HG03521 (cell line): ENCODE data around the gene CELA3B.
A peak's percentile ranks its signal among the peaks of the same experiment; 100 is the strongest.
"Not testable (repeated sequence)": the region's sequence is repeated elsewhere in the genome, so short reads cannot be mapped to it uniquely, and the experiment has no call there.

ENCODE experiments used
- ATAC-seq: cut with Tn5 transposase; IDR thresholded peaks from one replicate; pipeline ENCODE4 v1.9.1; 2021; ENCODE audit warnings: mild to moderate bottlenecking, moderate library complexity; ENCODE audit not compliant: unreplicated experiment

CELA3B gene

DNA sequence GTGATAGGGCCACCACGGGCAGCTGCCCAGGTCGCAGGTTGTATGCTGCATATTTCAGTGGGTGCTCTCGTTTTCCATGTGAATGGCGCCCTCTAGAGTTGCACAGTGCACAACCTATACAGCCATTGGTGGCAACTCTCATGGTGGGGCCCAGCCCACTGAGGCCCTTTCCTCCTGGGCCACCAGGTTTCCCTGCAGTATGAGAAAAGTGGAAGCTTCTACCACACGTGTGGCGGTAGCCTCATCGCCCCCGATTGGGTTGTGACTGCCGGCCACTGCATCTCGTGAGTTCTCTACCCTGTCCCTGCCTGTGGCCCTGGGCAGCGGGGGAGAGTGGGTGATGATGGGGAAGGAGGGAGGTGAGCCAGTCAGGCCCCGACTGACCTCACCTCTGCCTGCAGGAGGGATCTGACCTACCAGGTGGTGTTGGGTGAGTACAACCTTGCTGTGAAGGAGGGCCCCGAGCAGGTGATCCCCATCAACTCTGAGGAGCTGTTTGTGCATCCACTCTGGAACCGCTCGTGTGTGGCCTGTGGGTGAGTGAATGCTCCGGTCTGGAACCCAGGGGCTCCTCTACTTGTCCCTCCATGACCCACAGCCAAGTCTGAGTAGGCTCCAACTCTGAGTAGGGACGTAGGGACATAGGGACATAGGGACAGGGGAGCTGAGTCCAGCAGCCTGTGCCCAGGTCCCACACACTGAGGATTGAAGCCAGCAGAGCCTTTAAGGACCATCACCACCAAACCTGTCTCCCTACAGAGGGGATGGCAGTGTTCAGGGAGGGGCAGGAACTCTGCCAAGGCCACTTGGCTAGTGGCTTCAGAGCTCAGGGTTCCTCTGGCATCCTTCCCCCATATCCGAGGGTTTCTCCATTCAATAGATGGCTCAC lies 28.7 kb downstream of the CELA3B start:
- ATAC-seq: not testable (repeated sequence)

DNA sequence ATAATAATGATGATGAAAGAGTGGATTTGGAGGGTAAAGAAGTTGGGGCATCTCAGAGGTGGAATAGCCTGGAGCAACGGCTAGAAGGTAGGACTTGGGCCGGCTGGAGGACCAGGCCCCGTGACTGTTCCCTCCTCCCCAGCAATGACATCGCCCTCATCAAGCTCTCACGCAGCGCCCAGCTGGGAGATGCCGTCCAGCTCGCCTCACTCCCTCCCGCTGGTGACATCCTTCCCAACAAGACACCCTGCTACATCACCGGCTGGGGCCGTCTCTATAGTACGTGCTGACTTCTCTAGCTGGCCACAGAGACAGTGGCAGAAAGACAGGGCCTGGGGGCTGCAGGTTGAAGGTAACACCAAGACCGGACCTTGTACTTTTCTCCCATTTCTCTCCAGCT lies 29.9 kb downstream of the CELA3B start:
- ATAC-seq: not testable (repeated sequence)

DNA sequence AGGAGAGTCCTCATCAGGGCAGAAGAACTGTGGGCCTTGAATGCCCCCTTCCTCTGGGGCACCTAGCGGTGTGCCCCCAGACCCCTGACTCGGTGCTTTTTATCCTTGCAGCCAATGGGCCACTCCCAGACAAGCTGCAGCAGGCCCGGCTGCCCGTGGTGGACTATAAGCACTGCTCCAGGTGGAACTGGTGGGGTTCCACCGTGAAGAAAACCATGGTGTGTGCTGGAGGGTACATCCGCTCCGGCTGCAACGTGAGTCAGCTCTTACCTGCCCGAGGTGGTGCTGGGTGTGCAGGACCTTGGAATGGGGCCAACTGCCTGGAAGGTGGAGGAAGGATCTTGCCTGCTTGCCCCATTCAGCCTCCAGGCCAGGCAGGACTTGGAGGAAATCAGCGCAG lies 30.4 kb downstream of the CELA3B start:
- ATAC-seq: not testable (repeated sequence)

DNA sequence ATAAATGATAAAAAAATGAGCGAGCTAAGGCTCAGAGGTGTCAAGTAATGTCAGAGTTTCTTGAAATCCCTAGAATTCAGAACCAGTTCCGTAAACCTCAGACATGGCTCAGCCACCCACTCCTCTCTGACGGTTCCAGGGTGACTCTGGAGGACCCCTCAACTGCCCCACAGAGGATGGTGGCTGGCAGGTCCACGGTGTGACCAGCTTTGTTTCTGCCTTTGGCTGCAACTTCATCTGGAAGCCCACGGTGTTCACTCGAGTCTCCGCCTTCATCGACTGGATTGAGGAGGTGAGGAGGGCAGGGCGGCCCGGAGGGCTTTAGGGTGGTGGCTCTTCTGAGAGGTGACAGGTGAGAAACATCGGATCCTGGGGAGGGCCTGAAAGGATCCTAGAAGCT lies 32.7 kb downstream of the CELA3B start:
- not testable (repeated sequence) for ATAC-seq

GRCh38 chr1:22012752-22013151 lies 35.9 kb downstream of the CELA3B start:
- ATAC-seq: not testable (repeated sequence)

GRCh38 chr1:22014575-22015206 lies 37.9 kb downstream of the CELA3B start:
- ATAC-seq: not testable (repeated sequence)

- no peak for ATAC-seq
These were observed 42.0 kb downstream of the CELA3B start for GRCh38 chr1:22018583-22019559.

DNA sequence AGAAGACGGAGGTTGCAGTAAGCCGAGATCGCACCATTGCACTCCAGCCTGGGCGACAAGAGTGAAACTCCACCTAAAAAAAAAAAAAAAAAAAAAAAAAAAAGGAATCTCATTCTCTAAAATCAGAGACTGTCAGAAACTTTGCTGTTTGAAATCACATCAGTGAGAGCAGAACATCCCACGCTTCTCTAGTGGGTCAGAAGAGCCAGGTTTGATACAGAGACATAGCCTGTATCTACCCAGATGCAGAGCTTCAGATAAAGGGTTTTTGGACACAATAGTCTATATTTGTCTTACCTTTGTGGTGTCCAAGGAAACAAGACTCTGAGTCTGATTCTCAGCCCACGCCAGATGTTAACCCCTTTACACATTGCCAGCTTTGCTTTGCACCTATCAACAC lies 44.2 kb downstream of the CELA3B start:
- no peak for ATAC-seq

DNA sequence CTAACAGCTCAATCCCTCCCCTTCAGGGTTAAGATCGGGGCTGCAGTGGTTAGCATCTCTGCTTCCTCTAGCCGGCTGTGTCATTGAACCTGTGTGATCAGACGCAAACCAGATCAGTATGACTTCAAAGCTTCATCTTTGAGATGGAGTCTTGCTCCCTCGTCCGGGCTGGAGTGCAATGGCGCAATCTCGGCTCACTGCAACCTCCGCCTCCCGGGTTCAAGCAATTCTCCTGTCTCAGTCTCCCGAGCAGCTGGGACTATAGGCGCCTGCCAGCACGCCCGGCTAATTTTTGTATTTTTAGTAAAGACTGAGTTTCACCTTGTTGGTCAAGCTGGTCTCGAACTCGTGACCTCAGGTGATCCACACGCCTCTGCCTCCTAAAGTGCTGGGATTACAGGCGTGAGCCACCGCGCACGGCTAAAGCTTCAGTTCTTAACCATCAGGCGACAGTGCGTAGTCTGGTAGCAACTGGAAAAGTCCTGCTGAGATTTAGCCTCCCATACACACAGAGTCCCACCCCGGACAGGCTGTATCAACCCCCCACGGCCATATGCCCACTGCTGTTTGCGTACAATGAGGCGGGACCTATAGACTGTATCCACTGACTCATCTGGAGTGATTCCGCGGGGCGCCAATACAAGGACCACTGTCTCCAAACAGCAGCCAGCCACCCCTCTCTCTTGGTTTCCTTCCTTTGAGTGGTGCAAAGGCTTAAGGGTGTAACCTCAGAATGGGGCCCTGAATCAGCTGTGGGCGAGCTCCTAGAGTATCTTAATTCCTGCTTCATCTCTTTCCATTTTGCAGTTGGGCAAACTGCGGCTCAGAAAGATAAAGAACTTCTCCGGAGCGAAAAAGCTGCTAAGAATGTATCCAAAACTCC lies 47.9 kb downstream of the CELA3B start:
- ATAC-seq: peak; percentile 36

DNA sequence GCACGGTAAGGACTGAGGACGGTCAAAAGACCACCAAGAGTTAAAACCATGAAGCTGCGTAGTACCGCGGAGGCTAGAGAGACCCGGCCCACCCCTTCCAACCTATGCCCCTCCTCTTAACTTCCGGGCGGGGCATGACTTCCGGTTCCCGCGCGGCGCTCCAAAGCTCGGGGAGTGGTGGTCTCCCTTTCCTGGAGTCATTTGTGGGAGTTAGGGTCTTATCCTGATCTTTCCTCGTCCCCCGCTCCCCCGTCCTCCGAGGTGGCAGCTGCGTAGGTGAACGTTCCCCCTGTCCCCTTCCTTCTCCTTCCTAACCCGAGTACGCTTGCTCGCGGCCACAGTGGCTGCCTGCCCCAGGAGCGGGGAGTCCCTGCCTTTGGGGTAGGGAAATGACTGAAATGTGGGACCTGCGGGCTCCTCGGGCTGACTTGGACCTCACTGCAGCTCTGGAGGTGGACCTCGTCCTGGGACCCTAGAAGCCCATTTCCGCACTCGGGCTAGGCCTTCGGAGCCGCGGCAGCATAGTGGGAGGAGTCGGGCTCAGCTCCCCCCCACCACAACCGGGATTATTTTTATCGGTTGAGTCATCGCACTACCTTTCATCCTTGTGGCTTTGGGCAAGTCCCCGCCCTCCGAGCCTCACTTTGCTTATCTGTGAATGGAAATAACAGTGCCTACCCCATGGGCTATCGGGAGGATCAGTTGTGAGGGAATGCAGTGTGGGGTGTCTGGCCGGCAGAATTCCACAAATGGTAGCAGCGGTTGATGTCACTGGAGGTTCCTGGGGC lies 48.7 kb downstream of the CELA3B start:
- ATAC-seq: peak; percentile 69

DNA sequence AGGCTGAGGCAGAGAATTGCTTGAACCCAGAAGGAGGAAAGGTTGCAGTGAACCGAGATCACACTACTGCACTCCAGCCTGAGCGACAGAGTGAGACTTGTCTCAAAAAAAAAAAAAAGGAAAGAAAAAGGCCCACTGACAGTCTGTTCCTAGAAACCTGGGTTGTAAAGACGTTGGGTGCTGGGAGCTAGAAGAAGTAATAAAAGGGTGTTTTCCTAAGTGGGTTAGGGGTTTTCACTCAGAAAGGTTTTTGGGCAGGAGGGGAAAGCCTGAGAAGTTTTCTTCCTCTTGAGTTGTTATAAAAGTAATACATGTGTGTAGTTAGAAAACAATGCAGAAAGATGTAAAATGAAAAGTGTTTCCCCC lies 50.1 kb downstream of the CELA3B start:
- no peak for ATAC-seq

DNA sequence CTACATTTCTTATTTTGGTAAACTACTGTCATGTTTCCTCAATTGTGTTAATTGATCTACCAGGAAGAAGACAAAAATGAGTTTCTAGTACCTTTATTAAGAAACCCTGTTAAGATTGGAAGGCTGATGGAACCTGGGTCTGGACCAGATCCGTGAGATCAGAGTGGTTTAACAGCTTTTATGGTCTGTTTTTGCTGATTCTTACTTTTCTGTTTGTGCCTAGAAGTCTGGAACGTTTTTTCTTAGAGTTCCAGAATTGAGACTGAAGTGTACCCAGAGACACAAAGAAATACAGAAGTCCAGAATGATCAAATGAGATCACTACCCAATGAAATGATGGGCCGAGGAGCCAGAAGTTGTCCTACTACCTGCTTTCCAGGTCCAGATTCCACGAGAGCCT lies 53.2 kb downstream of the CELA3B start:
- ATAC-seq: no peak

DNA sequence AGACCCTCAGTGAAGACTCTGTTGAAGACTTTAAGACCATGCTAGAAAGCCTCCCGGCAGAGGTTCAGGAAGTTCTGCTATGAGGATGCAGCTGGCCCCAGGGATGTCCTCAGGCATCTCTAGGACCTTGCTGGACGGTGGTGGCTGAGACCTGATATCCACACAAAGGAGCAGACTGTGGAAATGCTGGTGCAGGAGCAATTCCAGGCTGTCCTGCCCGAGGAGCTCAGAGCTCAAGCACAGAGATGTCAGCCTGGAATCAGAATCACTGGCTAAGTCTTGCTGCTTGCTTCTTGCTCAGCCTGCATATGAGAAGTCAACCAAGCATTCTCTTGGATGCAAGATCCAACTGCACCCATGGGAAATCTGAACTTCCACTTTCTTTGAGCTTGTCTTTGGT lies 53.7 kb downstream of the CELA3B start:
- no peak for ATAC-seq

- ATAC-seq: no peak
These were observed 54.6 kb downstream of the CELA3B start for GRCh38 chr1:22031214-22031962.

DNA sequence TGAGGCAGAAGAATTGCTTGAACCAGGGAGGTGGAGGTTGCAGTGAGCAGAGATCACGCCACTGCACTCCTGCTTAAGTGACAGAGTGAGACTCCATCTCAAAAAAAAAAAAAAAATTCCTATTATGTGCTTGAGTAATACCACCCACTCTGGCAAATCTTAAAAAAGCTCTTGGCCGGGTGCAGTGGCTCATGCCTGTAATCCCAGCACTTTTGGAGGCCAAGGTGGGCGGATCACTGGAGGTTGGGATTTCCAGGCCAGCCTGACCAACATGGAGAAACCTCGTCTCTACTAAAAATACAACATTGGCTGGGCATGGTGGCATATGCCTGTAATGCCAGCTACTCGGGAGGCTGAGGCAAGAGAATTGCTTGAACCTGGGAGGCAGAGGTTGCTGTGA lies 58.0 kb downstream of the CELA3B start:
- not testable (repeated sequence) for ATAC-seq

DNA sequence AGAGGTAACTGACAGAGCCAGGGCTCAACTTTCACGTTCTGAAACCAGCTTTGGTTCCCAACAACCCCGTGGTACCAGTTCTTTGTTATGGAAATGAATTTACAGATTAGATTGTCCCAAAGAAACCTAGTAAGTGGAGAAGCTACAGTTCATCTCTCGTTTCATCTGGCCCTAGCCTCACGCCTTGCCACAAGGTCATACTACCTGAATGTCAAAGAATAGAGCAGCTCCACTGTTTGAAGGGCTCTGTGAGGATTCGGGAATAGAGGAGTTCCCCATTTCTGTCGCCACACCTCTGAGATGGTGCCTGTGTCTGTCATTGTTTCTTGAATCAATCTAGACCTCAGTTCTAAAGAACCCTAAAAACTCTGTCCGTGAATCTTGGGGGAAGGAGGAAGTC lies 60.7 kb downstream of the CELA3B start:
- ATAC-seq: no peak

DNA sequence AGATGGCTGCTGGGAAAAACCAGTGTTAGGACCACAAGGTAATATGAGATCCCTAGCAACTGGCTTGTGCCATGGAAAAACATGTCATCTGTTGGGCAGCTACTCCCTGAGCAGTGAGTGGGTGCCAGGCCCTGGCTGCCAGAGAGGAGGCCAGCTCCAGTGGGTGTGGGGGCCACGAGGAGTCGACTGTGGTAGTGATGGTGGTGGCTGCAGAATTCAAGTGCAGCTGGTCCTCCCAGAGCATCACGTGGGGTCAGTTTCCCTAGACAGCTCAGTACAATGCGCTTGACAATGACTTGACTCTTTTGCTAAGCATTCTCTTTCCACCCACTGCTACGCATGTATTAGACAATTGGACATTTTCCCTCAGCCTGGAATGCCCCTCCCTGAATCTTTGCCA lies 61.2 kb downstream of the CELA3B start:
- no peak for ATAC-seq
